Measurements from ENCODE around the gene UCK1.

The UCK1 gene

DNA sequence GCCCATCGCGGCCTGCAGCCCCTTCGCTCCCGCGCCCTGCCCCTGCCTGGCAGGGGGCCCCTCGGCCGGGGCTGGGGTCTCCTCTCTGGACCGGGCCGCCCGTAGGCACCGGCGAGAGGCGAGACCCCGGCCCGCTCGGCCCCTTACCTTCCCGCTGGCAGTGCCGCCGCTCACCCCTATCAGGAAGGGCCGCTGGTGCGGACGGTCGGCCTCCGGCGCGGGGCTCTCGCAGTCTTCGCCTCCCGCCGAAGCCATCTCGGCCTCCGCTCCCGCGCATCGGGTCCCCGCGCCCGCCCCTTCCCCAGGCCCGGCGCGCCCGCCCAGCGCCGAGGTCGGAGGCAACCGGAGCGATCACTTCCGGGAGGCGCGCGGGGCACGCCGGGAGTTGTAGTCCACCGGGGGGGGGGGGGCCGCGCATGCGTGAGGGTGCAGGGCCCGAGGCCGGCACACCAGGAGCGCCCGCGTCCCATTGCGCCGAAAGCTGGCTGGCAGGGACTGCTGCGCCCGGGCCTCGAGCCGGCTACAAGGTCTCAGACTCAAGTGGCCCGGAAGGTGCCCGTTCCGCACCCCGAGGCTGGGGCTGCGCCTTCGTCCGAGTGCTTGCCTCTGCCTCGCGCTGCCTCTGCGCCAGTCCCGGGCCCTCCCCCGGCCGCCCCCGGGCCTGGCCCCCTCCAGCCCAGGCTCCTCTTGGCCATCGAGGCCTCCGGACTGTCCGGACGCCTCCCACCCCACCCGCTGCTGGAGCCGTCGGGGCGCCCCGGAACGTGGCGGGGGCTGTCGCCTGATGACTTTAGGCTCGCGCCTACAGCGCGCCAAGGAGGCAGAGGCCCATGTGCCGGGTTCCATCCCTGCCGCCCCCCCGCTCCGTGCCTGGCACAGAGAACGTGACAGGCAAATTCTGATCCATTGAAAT, at the start of gene UCK1:
Gene UCK1 (minus strand): TSS at position 344 of the 913 bp plus-strand sequence. CDS start 89 bp downstream, at position 255.
- DNase-seq, result peak; percentile 74 to 90

GRCh38 chr9:131580358-131580757, 49.3 kb upstream of the UCK1 start:
- DNase-seq, result no peak

GRCh38 chr9:131579789-131580211, 48.7 kb upstream of the UCK1 start:
- DNase-seq, result no peak

- DNase-seq, result no peak
These were observed 47.9 kb upstream of the UCK1 start for GRCh38 chr9:131578731-131579504.

GRCh38 chr9:131578021-131578420, 47.0 kb upstream of the UCK1 start:
- DNase-seq, result peak in 1 of 2 experiments; percentile 17

DNA sequence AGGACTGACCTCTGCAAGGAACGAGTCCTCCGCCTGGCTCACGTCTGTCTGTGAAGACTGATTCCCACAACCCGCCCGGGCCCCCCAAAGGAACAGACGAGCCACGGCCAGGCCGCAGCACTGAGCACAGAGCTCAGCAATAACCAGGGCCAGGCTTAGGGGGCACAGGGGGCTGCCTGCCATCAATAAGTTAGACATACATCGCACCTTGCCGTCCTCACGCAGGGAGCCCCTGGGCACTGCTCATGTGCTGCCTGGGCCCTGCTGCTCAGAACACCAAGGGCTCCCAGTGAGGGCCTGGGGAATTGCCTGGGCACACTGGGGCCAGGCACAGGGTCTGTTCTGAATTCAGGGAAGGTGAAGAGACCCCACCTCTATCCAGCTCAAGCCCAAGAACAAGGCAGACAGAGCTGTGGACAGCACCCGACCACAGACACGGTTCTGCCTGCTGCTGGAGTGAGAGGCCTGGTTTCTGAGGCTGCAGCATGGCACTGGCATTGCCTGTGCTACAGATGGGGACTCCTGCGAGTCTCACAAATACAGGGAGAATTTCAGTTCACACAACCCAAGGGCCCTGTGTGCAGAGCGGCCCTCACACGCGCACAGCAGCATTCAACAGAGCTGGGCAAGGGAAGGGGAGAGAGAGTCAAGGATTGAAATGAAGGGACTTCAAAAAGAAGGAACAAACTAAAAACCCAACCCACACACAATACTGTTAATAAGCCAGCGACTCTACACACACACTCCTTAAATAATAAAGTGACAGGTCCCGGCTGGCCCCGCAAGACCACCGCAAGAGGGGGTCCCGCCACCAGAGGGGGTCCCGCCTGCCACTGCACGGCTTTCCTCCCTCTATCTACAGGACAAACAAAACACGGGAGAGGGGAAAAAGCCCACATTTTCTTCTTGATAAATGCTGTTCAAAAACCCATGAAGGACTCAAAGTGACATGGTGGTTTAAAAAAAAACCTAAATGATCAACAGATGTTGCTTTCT, 46.2 kb upstream of the UCK1 start:
- no peak for DNase-seq

- no peak for DNase-seq
These were observed 45.1 kb upstream of the UCK1 start for GRCh38 chr9:131575946-131576853.

GRCh38 chr9:131574730-131575640, 43.9 kb upstream of the UCK1 start:
- no peak for DNase-seq

DNA sequence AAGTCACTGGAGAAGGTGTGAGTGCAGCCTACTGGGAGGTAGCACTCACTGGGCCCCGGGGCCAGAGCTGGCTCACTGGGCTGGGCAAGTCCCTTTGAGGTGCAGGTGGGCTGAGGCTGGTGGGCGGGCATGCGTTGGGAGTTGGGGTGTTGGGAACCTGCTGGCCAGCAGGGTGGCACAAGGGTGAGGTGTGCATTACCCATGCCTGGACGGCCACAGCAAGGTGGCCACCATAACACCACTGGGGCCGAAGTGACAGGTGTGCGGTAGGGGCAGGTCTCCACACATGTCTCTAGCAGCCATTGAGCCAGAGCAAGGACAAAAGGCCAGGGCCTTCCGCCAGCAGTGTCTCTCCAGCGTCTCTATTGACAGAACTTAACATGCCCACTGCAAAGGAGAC, 36.8 kb upstream of the UCK1 start:
- DNase-seq, result no peak

- DNase-seq, result no peak
These were observed 35.1 kb upstream of the UCK1 start for GRCh38 chr9:131566158-131566557.

GRCh38 chr9:131565369-131565768, 34.3 kb upstream of the UCK1 start:
- no peak for DNase-seq

DNA sequence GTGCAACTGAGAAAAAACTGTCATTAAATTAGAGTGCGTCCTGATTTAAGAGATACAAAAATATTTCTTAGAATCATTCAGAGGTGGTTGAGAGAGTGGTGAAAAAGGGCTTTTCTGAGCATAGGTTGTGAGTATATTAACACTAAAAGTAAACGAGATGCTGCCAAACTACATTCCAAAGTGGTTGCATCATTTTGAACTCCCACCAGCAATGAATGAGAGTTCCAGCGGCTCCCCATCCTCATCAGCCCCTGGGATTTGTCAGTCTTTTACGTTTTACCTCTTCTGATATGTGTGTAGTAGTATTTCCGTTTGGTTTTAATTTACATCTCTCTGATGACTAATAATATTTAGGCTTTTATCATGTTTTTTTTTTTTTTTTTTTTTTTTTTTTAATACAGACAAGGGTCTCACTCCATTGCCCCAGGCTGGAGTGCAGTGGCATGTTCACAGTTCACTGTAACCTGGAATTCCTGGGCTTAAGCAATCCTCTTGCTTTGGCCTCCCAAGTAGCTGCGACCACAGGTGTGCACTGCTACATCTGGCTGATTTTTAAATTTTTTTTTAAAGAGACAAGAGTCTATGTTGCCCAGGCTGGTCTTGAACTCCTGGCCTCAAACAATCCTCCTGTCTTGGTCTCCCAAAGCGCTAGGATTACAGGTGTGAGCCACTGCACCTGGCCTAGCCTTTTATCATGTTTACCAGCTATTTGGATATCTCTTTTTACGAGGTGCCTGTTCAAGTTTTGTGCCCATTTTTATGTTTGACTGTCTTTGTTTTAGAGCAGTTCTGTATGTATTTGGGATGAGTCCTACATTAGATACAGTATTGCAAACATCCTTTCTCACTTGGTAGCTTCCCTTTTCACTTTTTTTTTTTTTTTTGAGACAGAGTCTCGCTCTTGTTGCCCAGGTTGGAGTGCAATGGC, 31.2 kb upstream of the UCK1 start:
- no peak for DNase-seq

- no peak for DNase-seq
These were observed 28.4 kb upstream of the UCK1 start for GRCh38 chr9:131559421-131560000.

- DNase-seq, result no peak
These were observed 26.9 kb upstream of the UCK1 start for GRCh38 chr9:131557855-131558548.

- DNase-seq, result no peak
These were observed 25.0 kb upstream of the UCK1 start for GRCh38 chr9:131555841-131556673.

- DNase-seq, result no peak
These were observed 23.8 kb upstream of the UCK1 start for GRCh38 chr9:131554843-131555351.
